ENCODE measurements around the gene FAM171A1. TPM values are rescaled to one million over a fixed set of nuclear protein-coding genes. Genes with fewer than 3 reads are reported as not detected.

Gene FAM171A1
- total and polyA plus RNA-seq, 4 donors: 3.4 to 23.5 (median 9.7) TPM

DNA sequence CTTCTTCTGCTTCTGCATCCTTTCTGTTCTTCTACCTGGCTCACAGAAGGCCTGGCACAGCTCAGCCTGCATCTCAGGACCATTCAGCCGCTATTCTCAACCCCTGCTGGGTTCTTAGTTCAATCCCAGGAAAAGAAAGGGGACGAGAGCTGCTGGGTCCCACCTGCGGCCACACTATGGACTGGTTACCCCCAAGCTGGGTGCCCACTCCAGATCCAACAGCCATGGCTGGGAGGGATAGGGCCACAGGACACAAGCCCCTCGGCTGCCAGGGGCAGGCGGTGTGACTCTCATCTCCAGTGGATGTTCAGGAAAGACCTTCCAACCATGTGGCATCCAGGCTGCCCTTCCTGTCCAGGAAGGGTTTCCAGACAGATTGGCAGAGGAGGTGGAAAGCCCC, 105.0 kb downstream of the FAM171A1 start:
- no peaks in the 10 kb centered on the region for H3K27me3 ChIP-seq (ENCODE audit: control insufficient read depth in 3 of 3, insufficient read depth in 3 of 3, low read length in 2 of 3)
- H3K36me3 ChIP-seq (ENCODE audit: control insufficient read depth in 4 of 4, insufficient read depth in 4 of 4, low read length in 4 of 4): peaks cover 0 to 18% (median 3%) of the 10 kb centered on the region in 4 donors
- 91 to 93% methylated on average over 5 of the region's 5 CpGs for WGBS, 2 donors
- no peak overlapping the region for H3K9ac ChIP-seq (ENCODE audit: insufficient read depth in 1 of 2, low read length in 2 of 2)
- no peak overlapping the region for H3K4me3 ChIP-seq
- DNase-seq (no peak), ATAC-seq (ENCODE audit: insufficient read depth, low FRiP score) (no peak)
- H3K4me1 ChIP-seq (ENCODE audit: control insufficient read depth in 5 of 5, insufficient read depth in 5 of 5, low read length in 5 of 5): peaks cover 0 to 11% (median 6%) of the 10 kb centered on the region in 5 donors
- H3K27ac ChIP-seq (ENCODE audit: low read depth in 1 of 2, low read length in 1 of 2): no peak overlapping the region
- TF ChIP-seq, protein P1, sequence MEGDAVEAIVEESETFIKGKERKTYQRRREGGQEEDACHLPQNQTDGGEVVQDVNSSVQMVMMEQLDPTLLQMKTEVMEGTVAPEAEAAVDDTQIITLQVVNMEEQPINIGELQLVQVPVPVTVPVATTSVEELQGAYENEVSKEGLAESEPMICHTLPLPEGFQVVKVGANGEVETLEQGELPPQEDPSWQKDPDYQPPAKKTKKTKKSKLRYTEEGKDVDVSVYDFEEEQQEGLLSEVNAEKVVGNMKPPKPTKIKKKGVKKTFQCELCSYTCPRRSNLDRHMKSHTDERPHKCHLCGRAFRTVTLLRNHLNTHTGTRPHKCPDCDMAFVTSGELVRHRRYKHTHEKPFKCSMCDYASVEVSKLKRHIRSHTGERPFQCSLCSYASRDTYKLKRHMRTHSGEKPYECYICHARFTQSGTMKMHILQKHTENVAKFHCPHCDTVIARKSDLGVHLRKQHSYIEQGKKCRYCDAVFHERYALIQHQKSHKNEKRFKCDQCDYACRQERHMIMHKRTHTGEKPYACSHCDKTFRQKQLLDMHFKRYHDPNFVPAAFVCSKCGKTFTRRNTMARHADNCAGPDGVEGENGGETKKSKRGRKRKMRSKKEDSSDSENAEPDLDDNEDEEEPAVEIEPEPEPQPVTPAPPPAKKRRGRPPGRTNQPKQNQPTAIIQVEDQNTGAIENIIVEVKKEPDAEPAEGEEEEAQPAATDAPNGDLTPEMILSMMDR (IDR thresholded peaks at IDR 0.05; ENCODE audit: control extremely low read depth, extremely low read depth): no peak
- H3K9me3 ChIP-seq (ENCODE audit: control insufficient read depth in 4 of 4, insufficient read depth in 3 of 4, low read length in 3 of 4): peaks cover 0 to 13% (median 3%) of the 10 kb centered on the region in 4 donors

DNA sequence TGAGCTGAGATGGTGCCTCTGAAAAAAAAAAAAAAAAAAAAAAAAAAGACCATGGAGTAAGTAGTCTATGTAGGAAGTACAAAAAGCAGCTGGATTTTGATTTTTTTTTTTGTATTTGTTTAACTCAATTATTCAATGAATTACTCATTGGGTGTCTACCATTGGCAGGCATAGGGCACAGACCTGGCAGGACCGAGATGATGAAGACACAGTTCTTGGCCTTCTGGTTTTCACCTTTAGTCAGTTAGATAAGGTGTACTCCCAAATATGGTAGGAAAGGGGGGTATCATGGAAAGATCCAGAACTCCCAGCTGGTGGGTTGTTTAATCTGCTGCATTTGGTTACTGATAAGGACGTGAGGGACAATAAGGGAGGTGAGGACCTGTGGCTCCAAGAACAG, 105.5 kb downstream of the FAM171A1 start:
- peaks cover 0 to 13% (median 3%) of the 10 kb centered on the region in 4 donors for H3K9me3 ChIP-seq (ENCODE audit: control insufficient read depth in 4 of 4, insufficient read depth in 3 of 4, low read length in 3 of 4)
- no peak overlapping the region for H3K9ac ChIP-seq (ENCODE audit: insufficient read depth in 1 of 2, low read length in 2 of 2)
- no peak overlapping the region for H3K4me3 ChIP-seq
- H3K27ac ChIP-seq (ENCODE audit: low read depth in 1 of 2, low read length in 1 of 2): no peak overlapping the region
- WGBS, 2 donors: 93 to 96% methylated on average over 2 of the region's 2 CpGs
- TF ChIP-seq, protein P1 (IDR thresholded peaks at IDR 0.05; ENCODE audit: control extremely low read depth, extremely low read depth): no peak
- peaks cover 0 to 18% (median 3%) of the 10 kb centered on the region in 4 donors for H3K36me3 ChIP-seq (ENCODE audit: control insufficient read depth in 4 of 4, insufficient read depth in 4 of 4, low read length in 4 of 4)
- no peak for ATAC-seq (ENCODE audit: insufficient read depth, low FRiP score)
- no peak for DNase-seq
- H3K27me3 ChIP-seq (ENCODE audit: control insufficient read depth in 3 of 3, insufficient read depth in 3 of 3, low read length in 2 of 3): no peaks in the 10 kb centered on the region
- H3K4me1 ChIP-seq (ENCODE audit: control insufficient read depth in 5 of 5, insufficient read depth in 5 of 5, low read length in 5 of 5): peaks cover 0 to 11% (median 6%) of the 10 kb centered on the region in 5 donors

DNA sequence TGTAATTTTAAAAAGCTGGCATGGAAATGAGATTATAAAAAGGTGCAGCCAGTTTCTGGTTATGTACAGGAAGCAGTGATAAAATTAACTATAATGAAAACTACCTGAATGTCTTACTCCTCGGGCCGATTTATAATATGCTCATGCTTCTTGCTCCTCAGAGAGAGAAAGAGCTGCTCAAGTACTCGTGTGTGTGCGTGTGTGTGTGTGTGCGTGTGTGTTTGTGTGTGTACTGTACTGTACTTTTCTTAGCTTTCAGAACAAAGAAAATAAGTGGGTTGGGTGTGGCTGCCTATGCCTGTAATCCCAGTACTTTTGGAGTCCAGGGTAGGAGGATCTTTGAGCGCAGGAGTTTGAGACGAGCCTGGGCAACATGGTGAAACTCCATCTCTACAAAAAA, 106.0 kb downstream of the FAM171A1 start:
- no peak overlapping the region for H3K9ac ChIP-seq (ENCODE audit: insufficient read depth in 1 of 2, low read length in 2 of 2)
- peaks cover 0 to 15% (median 3%) of the 10 kb centered on the region in 4 donors for H3K36me3 ChIP-seq (ENCODE audit: control insufficient read depth in 4 of 4, insufficient read depth in 4 of 4, low read length in 4 of 4)
- ATAC-seq (ENCODE audit: insufficient read depth, low FRiP score) (no peak), DNase-seq (peak in 1 of 3 donors; percentile 35)
- H3K9me3 ChIP-seq (ENCODE audit: control insufficient read depth in 4 of 4, insufficient read depth in 3 of 4, low read length in 3 of 4): peaks cover 0 to 10% (median 3%) of the 10 kb centered on the region in 4 donors
- TF ChIP-seq, protein P1 (IDR thresholded peaks at IDR 0.05; ENCODE audit: control extremely low read depth, extremely low read depth): no peak
- no peak overlapping the region for H3K27ac ChIP-seq (ENCODE audit: low read depth in 1 of 2, low read length in 1 of 2)
- H3K4me3 ChIP-seq: no peak overlapping the region
- WGBS, 2 donors: 85 to 86% methylated on average over 7 of the region's 7 CpGs
- H3K27me3 ChIP-seq (ENCODE audit: control insufficient read depth in 3 of 3, insufficient read depth in 3 of 3, low read length in 2 of 3): no peaks in the 10 kb centered on the region
- H3K4me1 ChIP-seq (ENCODE audit: control insufficient read depth in 5 of 5, insufficient read depth in 5 of 5, low read length in 5 of 5): peaks cover 0 to 11% (median 6%) of the 10 kb centered on the region in 5 donors

All from lung (tissue), 12 donors.